GM12891 (cell line): ENCODE data around the gene MLIP.

Experiments used
- POLR2A ChIP-seq: IDR thresholded peaks from 2 replicates; pipeline ENCODE4 v1.6.1; 2011; ENCODE audit warnings: low read depth, low read length, control low read depth
- POLR2AphosphoS5 ChIP-seq: IDR thresholded peaks from 2 replicates; pipeline ENCODE4 v1.6.1; 2011; ENCODE audit warnings: low read depth, low read length, control low read depth
- POU2F2 ChIP-seq: IDR thresholded peaks from 2 replicates; pipeline ENCODE4 v1.6.1; 2011; ENCODE audit warnings: low read depth, mild to moderate bottlenecking, control low read depth, low read length, moderate library complexity
- SPI1 ChIP-seq: IDR thresholded peaks from 2 replicates; pipeline ENCODE4 v1.6.1; 2011; ENCODE audit warnings: low read depth, low read length, control low read depth
- TAF1 ChIP-seq: IDR thresholded peaks from 2 replicates; pipeline ENCODE4 v1.6.1; 2011; ENCODE audit warnings: low read depth, low read length, control low read depth

- TF ChIP-seq POLR2AphosphoS5: no peak
- TF ChIP-seq POLR2A: no peak
- TF ChIP-seq POU2F2: no peak
- no peak for TF ChIP-seq SPI1
- no peak for TF ChIP-seq TAF1
These were observed 29.6 kb downstream of the MLIP start for GRCh38 chr6:54140811-54141210.
